NOMO-1 treated with DMSO at 0.1 percent for 48 hours (cell line): ENCODE results near the gene LSG1.
A peak's percentile ranks its signal among the peaks of the same experiment; 100 is the strongest.
"Not testable (repeated sequence)": the region's sequence is repeated elsewhere in the genome, so short reads cannot be mapped to it uniquely, and the experiment has no call there.

Experiments used
- DNase-seq: peaks from one replicate; lab custom pipeline; 2025; ENCODE audit not compliant: unreplicated experiment; lab: John Stamatoyannopoulos, UW

LSG1 gene

GRCh38 chr3:194658477-194659242 lies 13.3 kb downstream of the LSG1 start:
- DNase-seq, result no peak

DNA sequence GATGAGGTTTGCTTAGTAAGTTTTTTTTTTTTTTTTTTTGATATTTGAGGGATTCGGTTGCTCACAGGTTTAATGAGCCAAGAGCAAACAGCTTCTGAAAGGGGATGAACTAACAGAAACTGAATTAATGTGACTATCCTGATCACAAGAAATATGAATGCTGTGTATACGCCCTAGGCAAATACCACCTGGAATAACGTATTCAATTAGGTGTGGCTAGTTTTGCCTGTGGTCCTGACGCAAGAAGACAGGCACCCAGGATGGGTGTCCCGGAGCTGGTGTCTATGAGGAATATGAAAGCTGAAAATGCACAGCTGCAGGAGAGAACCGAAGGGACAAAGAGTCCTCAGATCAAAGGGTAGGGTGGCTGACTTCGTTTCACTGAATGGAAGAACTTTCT lies 14.6 kb downstream of the LSG1 start:
- DNase-seq, result no peak

GRCh38 chr3:194654443-194654842 lies 17.5 kb downstream of the LSG1 start:
- DNase-seq, result no peak

- DNase-seq, result no peak
Observed at GRCh38 chr3:194647747-194648146, 24.2 kb downstream of the LSG1 start.

- DNase-seq, result no peak
Observed at GRCh38 chr3:194642769-194643168, 29.2 kb downstream of the LSG1 start.

DNA sequence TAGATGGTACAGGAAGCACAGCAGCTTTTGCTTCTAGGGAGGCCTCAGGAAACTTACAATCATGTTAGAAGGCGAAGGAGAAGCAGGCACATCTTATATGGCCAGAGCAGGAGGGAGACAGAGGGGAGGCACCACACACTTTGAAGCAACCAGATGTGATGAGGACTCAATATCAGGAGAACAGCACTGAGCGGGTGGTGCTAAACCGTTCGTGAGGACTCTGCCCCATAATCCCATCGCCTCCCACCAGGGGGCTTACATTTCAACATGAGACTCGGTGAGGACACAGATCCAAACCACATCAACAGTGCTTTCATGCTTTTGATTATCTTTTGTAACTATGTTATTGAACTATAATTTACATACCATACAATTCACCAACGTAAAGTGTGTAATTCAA lies 31.2 kb downstream of the LSG1 start:
- DNase-seq, result no peak

- no peak for DNase-seq
Observed at GRCh38 chr3:194638991-194639605, 32.9 kb downstream of the LSG1 start.

GRCh38 chr3:194637541-194638400 lies 34.2 kb downstream of the LSG1 start:
- DNase-seq, result no peak

DNA sequence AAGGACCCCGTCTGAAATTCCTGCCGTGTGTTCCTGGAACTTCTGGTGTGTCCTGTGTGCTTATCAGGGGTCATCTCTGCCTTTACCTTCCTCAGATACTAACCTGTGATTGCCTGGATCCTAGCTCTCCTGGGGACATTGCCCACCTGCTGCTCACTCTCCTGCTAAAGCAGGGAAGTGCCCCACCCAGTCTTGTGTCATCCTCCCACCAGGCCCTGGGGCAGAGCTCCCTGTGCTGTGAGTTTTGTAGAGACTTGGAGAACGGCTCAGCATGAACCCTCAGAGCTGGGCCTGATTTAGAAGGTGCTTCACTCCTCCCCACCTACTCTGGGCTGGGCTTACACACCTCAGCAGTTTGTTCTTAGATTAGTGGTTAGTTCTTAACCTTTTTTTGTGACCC lies 34.9 kb downstream of the LSG1 start:
- DNase-seq, result no peak

GRCh38 chr3:194633349-194634004 lies 38.5 kb downstream of the LSG1 start, which contains the start of gene TMEM44:
TSS of gene TMEM44 (minus strand) at chr3:194633419. CDS start at chr3:194633215, 204 bp downstream.
- DNase-seq, result peak; percentile 74

DNA sequence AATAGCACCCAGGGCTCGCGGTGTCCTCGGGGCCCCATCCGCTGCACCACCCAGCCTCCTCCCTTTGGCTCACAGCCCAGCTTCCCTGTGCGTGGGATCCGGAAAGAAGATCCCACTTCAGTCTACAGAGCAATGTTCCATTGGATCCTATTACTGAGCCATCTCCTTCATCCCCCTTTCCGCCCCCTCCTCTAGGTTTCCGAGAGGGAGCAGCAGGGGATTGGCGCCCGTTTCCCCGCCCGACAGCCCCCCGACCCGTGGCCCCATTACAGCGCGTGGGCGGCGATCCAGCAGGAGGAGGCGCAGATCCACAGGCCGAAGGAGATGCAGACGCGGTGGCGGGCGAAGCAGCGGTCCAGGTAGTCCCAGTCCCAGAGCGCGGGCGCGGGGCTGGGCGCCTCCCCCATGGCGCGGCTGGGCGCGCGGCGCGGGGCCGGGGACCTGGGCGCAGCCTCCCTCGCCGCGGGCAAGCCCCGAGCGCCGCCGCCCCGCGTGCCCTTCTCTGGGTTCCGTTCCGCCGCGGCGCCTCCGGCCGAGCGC lies 39.1 kb downstream of the LSG1 start:
- DNase-seq, result peak; percentile 64

DNA sequence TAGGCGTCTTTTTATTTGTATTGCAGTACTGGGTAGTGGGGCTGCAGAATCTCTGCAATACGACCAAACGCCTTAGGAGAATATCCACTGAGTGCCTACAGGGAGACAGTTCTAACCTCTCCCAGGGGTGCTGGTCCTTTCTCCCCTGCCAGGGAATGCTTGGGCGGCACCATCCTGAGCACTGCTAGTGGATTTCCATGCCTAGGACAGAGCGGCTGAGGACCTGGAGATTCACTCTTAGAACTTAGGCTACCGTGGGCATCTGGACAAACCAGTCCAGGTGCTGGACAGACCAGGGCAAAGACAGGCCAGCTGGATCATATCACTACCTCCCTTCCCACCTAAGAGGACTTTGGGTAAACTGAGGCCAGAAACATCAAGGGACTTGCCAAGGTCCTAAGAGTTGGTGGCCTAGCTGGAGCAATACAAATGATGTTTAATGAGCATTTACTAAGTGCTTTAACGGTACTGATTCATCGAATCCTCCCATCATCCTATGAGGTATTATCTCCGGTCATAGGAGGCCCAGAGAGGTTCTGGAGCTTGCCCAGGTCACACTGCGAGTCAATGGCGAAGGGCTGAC lies 39.7 kb downstream of the LSG1 start:
- DNase-seq, result no peak

- no peak for DNase-seq
Observed at GRCh38 chr3:194631696-194632095, 40.3 kb downstream of the LSG1 start.

DNA sequence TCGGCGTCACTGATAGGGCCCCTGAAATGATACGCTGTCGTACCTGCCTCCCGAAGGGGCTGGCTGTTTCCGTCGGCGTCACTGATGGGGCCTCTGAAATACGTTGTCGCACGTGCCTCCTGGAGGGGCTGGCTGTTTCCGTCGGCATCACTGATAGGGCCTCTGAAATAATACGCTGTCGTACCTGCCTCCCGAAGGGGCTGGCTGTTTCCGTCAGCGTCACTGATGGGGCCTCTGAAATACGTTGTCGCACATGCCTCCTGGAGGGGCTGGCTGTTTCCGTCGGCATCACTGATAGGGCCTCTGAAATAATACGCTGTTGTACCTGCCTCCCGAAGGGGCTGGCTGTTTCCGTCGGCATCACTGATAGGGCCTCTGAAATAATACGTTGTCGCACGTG lies 41.3 kb downstream of the LSG1 start:
- DNase-seq, result not testable (repeated sequence)

- no peak for DNase-seq
Observed at GRCh38 chr3:194624956-194625355, 47.0 kb downstream of the LSG1 start.

- no peak for DNase-seq
Observed at GRCh38 chr3:194623449-194624290, 48.3 kb downstream of the LSG1 start.

DNA sequence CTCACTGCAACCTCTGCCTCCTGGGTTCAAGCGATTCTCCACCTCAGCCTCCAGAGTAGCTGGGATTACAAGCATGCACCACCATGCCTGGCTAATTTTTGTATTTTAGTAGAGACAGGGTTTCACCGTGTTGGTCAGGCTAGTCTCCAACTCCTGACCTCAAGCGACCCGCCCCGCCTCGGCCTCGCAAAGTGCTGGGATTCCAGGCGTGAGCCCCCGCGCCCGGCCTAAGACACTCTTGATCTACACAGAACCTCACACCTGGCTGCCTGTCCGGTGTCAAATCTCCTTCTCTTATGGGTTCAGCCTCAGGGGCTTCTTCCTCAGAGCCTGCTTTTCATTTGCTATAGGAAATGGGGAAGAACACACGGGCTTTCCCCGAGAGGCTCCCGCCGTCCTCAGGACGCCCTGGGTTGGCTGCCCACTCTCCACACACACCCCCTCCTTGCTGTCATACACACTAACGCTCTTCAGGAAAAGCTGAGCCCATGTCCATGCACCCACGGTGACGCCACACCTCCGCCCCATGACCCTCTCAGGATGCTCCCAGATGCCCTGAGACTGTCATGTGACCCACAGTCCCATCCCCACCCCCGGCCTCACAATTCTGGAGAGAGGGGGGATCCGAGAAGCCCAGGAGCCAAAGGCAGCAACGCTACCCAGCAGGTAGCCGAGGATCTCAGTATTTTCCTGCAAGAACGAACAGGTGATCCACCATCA lies 49.2 kb downstream of the LSG1 start:
- DNase-seq, result no peak

- DNase-seq, result no peak
Observed at GRCh38 chr3:194621947-194622346, 50.0 kb downstream of the LSG1 start.

- DNase-seq, result no peak
Observed at GRCh38 chr3:194620196-194620595, 51.8 kb downstream of the LSG1 start.
